HL-60 (cell line): ENCODE measurements around the gene TPBGL.

Source experiments
- DNase-seq, 2 experiments: peaks; one replicate each; pipeline ENCODE4 v3.0.0-alpha.2; 2010 to 2020; ENCODE audit warnings: low read depth in 1 of 2, low spot score in 1 of 2
- H3K27ac ChIP-seq: fragments of 250-450 bp; sonication (Bioruptor Pico); replicated peaks from 2 replicates; pipeline ENCODE4 v1.5.1; 2020; ENCODE audit warnings: mild to moderate bottlenecking, moderate library complexity
- H3K27me3 ChIP-seq: fragments of 250-450 bp; sonication (Bioruptor Pico); 2 replicates; pipeline ENCODE4 v1.5.1; 2021; ENCODE audit warnings: mild to moderate bottlenecking, moderate library complexity; ENCODE audit not compliant: insufficient read depth, poor library complexity, severe bottlenecking
- H3K4me3 ChIP-seq: replicated peaks from 2 replicates; pipeline ENCODE4 v1.5.1; 2011; ENCODE audit warnings: mild to moderate bottlenecking, control low read depth, low read length; ENCODE audit not compliant: insufficient read depth
- GABPA ChIP-seq: IDR thresholded peaks from 2 replicates; pipeline ENCODE4 v1.6.1; 2012; ENCODE audit warnings: low read depth
- POLR2AphosphoS5 ChIP-seq: IDR thresholded peaks from 2 replicates; pipeline ENCODE4 v1.6.1; 2012; ENCODE audit warnings: low read depth
- REST ChIP-seq: IDR thresholded peaks from 2 replicates; pipeline ENCODE4 v1.6.1; 2012; ENCODE audit warnings: low read depth; ENCODE audit not compliant: insufficient replicate concordance
- SPI1 ChIP-seq: IDR thresholded peaks from 2 replicates; pipeline ENCODE4 v1.6.1; 2012; ENCODE audit warnings: low read depth, mild to moderate bottlenecking, borderline replicate concordance
- TF ChIP-seq, protein P1 (sequence below): IDR thresholded peaks from one replicate; pipeline ENCODE4 v1.5.1; 2011; ENCODE audit warnings: low read length, control low read depth, inconsistent platforms; ENCODE audit not compliant: insufficient read depth

TPBGL gene

DNA sequence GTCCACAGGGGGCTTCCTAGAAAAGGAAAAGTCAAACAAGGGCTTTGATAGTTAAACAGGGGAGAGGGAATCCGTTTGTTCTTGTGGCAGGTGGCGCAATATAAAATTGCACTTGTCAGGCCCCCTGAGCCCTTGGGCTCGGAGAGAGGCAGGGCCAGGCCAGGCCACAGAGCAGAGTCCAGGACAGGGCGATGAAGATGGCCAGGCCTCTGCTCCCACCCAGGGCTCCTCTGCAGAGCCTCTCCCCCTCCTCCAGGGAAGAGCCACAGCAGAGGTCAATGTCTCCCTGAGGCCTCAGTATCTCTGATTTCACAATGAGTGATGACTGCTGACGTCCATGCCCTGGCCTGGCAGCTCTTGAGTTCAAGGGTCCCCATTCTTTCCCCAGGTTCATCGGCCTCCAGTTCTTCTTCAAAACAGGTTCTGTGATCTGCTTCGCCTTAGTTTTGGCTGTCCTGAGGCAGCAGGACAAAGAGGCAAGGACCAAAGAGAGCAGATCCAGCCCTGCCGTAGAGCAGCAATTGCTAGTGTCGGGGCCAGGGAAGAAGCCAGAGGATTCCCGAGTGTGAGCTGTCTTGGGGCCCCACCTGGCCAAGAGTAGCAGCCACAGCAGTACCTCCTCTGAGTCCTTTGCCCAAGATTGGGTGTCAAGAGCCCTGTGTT lies 36.4 kb upstream of the TPBGL start:
- TF ChIP-seq GABPA, result no peak
- no peak for TF ChIP-seq POLR2AphosphoS5
- TF ChIP-seq, protein P1, sequence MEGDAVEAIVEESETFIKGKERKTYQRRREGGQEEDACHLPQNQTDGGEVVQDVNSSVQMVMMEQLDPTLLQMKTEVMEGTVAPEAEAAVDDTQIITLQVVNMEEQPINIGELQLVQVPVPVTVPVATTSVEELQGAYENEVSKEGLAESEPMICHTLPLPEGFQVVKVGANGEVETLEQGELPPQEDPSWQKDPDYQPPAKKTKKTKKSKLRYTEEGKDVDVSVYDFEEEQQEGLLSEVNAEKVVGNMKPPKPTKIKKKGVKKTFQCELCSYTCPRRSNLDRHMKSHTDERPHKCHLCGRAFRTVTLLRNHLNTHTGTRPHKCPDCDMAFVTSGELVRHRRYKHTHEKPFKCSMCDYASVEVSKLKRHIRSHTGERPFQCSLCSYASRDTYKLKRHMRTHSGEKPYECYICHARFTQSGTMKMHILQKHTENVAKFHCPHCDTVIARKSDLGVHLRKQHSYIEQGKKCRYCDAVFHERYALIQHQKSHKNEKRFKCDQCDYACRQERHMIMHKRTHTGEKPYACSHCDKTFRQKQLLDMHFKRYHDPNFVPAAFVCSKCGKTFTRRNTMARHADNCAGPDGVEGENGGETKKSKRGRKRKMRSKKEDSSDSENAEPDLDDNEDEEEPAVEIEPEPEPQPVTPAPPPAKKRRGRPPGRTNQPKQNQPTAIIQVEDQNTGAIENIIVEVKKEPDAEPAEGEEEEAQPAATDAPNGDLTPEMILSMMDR, result no peak
- TF ChIP-seq REST, result no peak
- TF ChIP-seq SPI1, result no peak
- no peaks in the 10 kb centered on the region for H3K27me3 ChIP-seq
- no peak overlapping the region for H3K4me3 ChIP-seq
- no peak overlapping the region for H3K27ac ChIP-seq
- DNase-seq, result no peak

DNA sequence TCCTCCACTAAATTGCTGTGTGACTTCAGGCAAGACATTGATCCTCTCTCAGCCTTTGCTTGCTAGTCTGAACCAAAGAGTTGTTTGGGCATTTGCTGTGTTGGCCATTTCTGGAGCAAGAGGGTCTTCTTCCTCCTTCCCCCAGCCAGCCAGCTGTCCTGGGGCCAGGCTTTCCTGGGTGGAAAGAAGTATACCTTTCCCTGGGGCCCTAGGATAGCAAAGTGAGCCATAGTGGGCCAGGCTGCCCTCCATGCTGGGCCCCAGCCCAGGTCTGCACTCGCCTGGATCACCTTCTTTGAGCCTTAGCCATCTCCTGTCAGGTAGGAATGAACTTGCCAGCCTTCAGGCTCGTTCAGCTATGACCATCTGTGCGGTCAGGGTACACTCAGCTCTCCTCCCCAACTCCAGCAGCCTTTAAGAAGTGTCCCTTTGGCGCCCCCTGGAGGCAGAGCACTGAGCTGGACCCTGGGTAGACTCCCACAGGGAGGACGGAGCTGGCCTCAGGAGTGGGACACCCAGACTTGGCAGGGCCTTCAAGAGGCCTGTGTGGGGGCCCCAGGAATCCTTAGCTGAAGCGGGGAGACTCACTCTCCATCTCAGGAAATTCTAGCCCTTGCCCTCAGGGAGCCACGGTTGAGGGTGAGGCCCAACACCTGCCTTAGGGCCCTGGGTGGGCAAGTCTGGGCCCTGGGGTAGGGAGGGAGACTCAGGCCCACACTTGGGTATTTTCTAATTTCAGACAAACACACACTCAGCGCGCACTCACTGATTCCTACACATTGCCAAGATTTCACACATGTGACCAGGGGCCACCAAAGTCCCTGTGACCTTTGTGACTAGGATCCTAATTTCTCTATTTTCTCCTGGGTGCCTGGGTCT lies 35.6 kb upstream of the TPBGL start:
- H3K27ac ChIP-seq, result no peak overlapping the region
- no peaks in the 10 kb centered on the region for H3K27me3 ChIP-seq
- no peak overlapping the region for H3K4me3 ChIP-seq
- DNase-seq, result peak; percentile 46 to 80
- TF ChIP-seq, protein P1, result peak; percentile 92
- TF ChIP-seq GABPA (no peak), POLR2AphosphoS5 (no peak)

- Histone ChIP-seq H3K4me3 (no peak overlapping the region), H3K27me3 (no peaks in the 10 kb centered on the region), H3K27ac (no peak overlapping the region)
- TF ChIP-seq SPI1, result no peak
- TF ChIP-seq POLR2AphosphoS5, result no peak
- no peak for TF ChIP-seq GABPA
- TF ChIP-seq, protein P1, result no peak
- no peak for TF ChIP-seq REST
- no peak for DNase-seq
Measured at GRCh38 chr11:75205564-75206020, 35.0 kb upstream of the TPBGL start.
